WTC11 (cell line): ENCODE data around the gene MED12L. TPM values are rescaled to one million over a fixed set of nuclear protein-coding genes. Genes with fewer than 3 reads are reported as not detected.

Experiments
- ATAC-seq: fragments of 200-7000 bp; cut with Tn5 transposase; 2 replicates; pipeline ENCODE4 v1.10.0; 2021; ENCODE audit warnings: mild to moderate bottlenecking, moderate library complexity
- CTCF ChIA-PET: fragments of 300-600 bp; sonication (Branson Sonifier 250); formaldehyde crosslinking; loops from one replicate; lab custom pipeline; 2021; ENCODE audit warnings: antibody characterized with exemption; lab: Charles Lee
- POLR2A ChIA-PET: fragments of 350-600 bp; sonication (Branson Sonifier 250); formaldehyde crosslinking; loops from one replicate; lab custom pipeline; 2021; ENCODE audit warnings: antibody characterized with exemption; lab: Charles Lee
- DNase-seq: peaks from one replicate; pipeline ENCODE4 v3.0.0; 2021; ENCODE audit warnings: low spot score
- H3K27ac Mint-ChIP-seq: 2 replicates; pipeline ENCODE4 v1.8.0; 2021; ENCODE audit warnings: mixed read lengths
- H3K27me3 Mint-ChIP-seq: 2 replicates; pipeline ENCODE4 v1.8.0; 2021; ENCODE audit warnings: low read depth, mild to moderate bottlenecking, moderate library complexity, mixed read lengths
- H3K36me3 Mint-ChIP-seq: 2 replicates; pipeline ENCODE4 v1.8.0; 2021; ENCODE audit warnings: mixed read lengths
- H3K4me1 Mint-ChIP-seq: 2 replicates; pipeline ENCODE4 v1.8.0; 2022; ENCODE audit warnings: mixed read lengths
- H3K4me3 Mint-ChIP-seq: 2 replicates; pipeline ENCODE4 v1.8.0; 2021; ENCODE audit warnings: mild to moderate bottlenecking, moderate library complexity, mixed read lengths
- H3K9me3 Mint-ChIP-seq: 2 replicates; pipeline ENCODE4 v1.8.0; 2021; ENCODE audit warnings: mixed read lengths
- ATF6 ChIP-seq: sonication (generic); formaldehyde crosslinking; IDR thresholded peaks from 2 replicates; pipeline ENCODE4 v1.8.1; 2023; ENCODE audit warnings: mild to moderate bottlenecking, missing genetic modification reagents
- CBFB ChIP-seq: sonication (generic); formaldehyde crosslinking; IDR thresholded peaks from 2 replicates; pipeline ENCODE4 v1.8.1; 2022; ENCODE audit warnings: mild to moderate bottlenecking, low read depth, missing genetic modification reagents
- CREM ChIP-seq: sonication (generic); formaldehyde crosslinking; IDR thresholded peaks from 2 replicates; pipeline ENCODE4 v1.8.1; 2022; ENCODE audit warnings: mild to moderate bottlenecking, missing genetic modification reagents, moderate library complexity
- CTCF ChIP-seq: fragments of 200-600 bp; IDR thresholded peaks from 2 replicates; pipeline ENCODE4 v1.8.0; 2022; ENCODE audit warnings: antibody characterized with exemption
- EMX1 ChIP-seq: fragments of 250-450 bp; sonication (Bioruptor Pico); IDR thresholded peaks from 2 replicates; pipeline ENCODE4 v1.8.0; 2021; ENCODE audit warnings: mild to moderate bottlenecking
- FOXP1 ChIP-seq: sonication (generic); formaldehyde crosslinking; IDR thresholded peaks from 2 replicates; pipeline ENCODE4 v1.8.0; 2022; ENCODE audit warnings: missing genetic modification reagents, mild to moderate bottlenecking, moderate library complexity, borderline replicate concordance
- GRHL2 ChIP-seq: fragments of 250-450 bp; sonication (Bioruptor Pico); IDR thresholded peaks from 2 replicates; pipeline ENCODE4 v1.8.0; 2022; ENCODE audit warnings: mild to moderate bottlenecking, moderate library complexity; ENCODE audit not compliant: insufficient replicate concordance, severe bottlenecking
- GTF2I ChIP-seq: fragments of 250-450 bp; sonication (Bioruptor Pico); conservative IDR thresholded peaks from 2 replicates; pipeline ENCODE4 v1.4.0; 2021; ENCODE audit warnings: mild to moderate bottlenecking
- HMGXB4 ChIP-seq: sonication (generic); formaldehyde crosslinking; IDR thresholded peaks from 2 replicates; pipeline ENCODE4 v1.8.1; 2023; ENCODE audit warnings: mild to moderate bottlenecking, moderate library complexity, missing genetic modification reagents
- IRF1 ChIP-seq: sonication (generic); formaldehyde crosslinking; IDR thresholded peaks from 2 replicates; pipeline ENCODE4 v1.8.0; 2023; ENCODE audit warnings: missing genetic modification reagents
- IRF2 ChIP-seq: sonication (generic); formaldehyde crosslinking; IDR thresholded peaks from 2 replicates; pipeline ENCODE4 v1.8.0; 2022; ENCODE audit warnings: low read depth, missing genetic modification reagents, borderline replicate concordance
- KAT7 ChIP-seq: sonication (generic); formaldehyde crosslinking; IDR thresholded peaks from 2 replicates; pipeline ENCODE4 v1.8.1; 2023; ENCODE audit warnings: missing genetic modification reagents, mild to moderate bottlenecking, borderline replicate concordance
- MLX ChIP-seq: sonication (generic); formaldehyde crosslinking; IDR thresholded peaks from 2 replicates; pipeline ENCODE4 v1.8.1; 2023; ENCODE audit warnings: mild to moderate bottlenecking, missing genetic modification reagents, moderate library complexity
- MXD4 ChIP-seq: fragments of 250-450 bp; sonication (Bioruptor Pico); IDR thresholded peaks from 2 replicates; pipeline ENCODE4 v1.8.0; 2021; ENCODE audit warnings: mild to moderate bottlenecking, moderate library complexity, borderline replicate concordance
- MYBL2 ChIP-seq: sonication (generic); formaldehyde crosslinking; IDR thresholded peaks from 2 replicates; pipeline ENCODE4 v1.8.1; 2023; ENCODE audit warnings: mild to moderate bottlenecking, moderate library complexity, missing genetic modification reagents
- NFATC4 ChIP-seq: fragments of 250-450 bp; sonication (Bioruptor Pico); IDR thresholded peaks from 2 replicates; pipeline ENCODE4 v1.9.0; 2021; ENCODE audit warnings: mild to moderate bottlenecking
- NFE2L1 ChIP-seq: sonication (generic); formaldehyde crosslinking; IDR thresholded peaks from 2 replicates; pipeline ENCODE4 v1.8.1; 2023; ENCODE audit warnings: missing genetic modification reagents
- OVOL2 ChIP-seq: fragments of 250-450 bp; sonication (Bioruptor Pico); IDR thresholded peaks from 2 replicates; pipeline ENCODE4 v1.9.0; 2021; ENCODE audit warnings: mild to moderate bottlenecking, borderline replicate concordance
- RELA ChIP-seq: sonication (generic); formaldehyde crosslinking; IDR thresholded peaks from 2 replicates; pipeline ENCODE4 v1.8.1; 2022; ENCODE audit warnings: missing genetic modification reagents, mild to moderate bottlenecking, borderline replicate concordance
- RORB ChIP-seq: fragments of 250-450 bp; sonication (Bioruptor Pico); IDR thresholded peaks from 2 replicates; pipeline ENCODE4 v1.9.0; 2021; ENCODE audit warnings: mild to moderate bottlenecking
- SP1 ChIP-seq: sonication (generic); formaldehyde crosslinking; conservative IDR thresholded peaks from 2 replicates; pipeline ENCODE4 v1.8.1; 2022; ENCODE audit warnings: missing genetic modification reagents
- ZMAT4 ChIP-seq: fragments of 250-450 bp; sonication (Bioruptor Pico); IDR thresholded peaks from 2 replicates; pipeline ENCODE4 v1.9.0; 2021; ENCODE audit warnings: mild to moderate bottlenecking
- ZNF121 ChIP-seq: sonication (generic); formaldehyde crosslinking; IDR thresholded peaks from 2 replicates; pipeline ENCODE4 v1.8.0; 2023; ENCODE audit warnings: missing genetic modification reagents
- ZNF232 ChIP-seq: sonication (generic); formaldehyde crosslinking; IDR thresholded peaks from 2 replicates; pipeline ENCODE4 v1.8.0; 2022; ENCODE audit warnings: mild to moderate bottlenecking, missing genetic modification reagents
- ZNF532 ChIP-seq: fragments of 250-450 bp; sonication (Bioruptor Pico); IDR thresholded peaks from 2 replicates; pipeline ENCODE4 v1.9.0; 2021; ENCODE audit warnings: mild to moderate bottlenecking, borderline replicate concordance
- total RNA-seq: library from RNA; stranded (reverse); gene quantifications from 3 replicates; pipeline ENCODE4 v1.2.3, GENCODE V29; 2021

Gene MED12L
- total RNA-seq, 1 experiment from 2014 or later: 27.4 TPM

GRCh38 chr3:151226088-151226563 lies 140.7 kb downstream of the MED12L start:
- CTCF ChIA-PET: interaction anchor here (0.6 to 2.6 kb wide), 4 partner anchors 9 to 58 kb away, joined by 3 to 7 read pairs (median 4); partner anchors contain the start of gene P2RY14
- Mint-ChIP-seq H3K27ac (no peak overlapping the region), H3K27me3 (no peaks in the 10 kb centered on the region), H3K4me1 (peaks cover 24% of the 10 kb centered on the region), H3K36me3 (peaks cover 19% of the 10 kb centered on the region), H3K4me3 (no peak overlapping the region), H3K9me3 (peaks cover 19% of the 10 kb centered on the region)
- POLR2A ChIA-PET: no interaction called here
- no peak for TF ChIP-seq RORB (CRISPR knock-in tag)
- no peak for TF ChIP-seq ATF6 (CRISPR knock-in tag)
- TF ChIP-seq GTF2I (CRISPR knock-in tag): no peak
- TF ChIP-seq ZNF121 (CRISPR knock-in tag): no peak
- TF ChIP-seq CBFB (CRISPR knock-in tag): no peak
- TF ChIP-seq ZMAT4 (CRISPR knock-in tag): no peak
- TF ChIP-seq IRF2 (CRISPR knock-in tag): no peak
- TF ChIP-seq IRF1 (CRISPR knock-in tag): no peak
- no peak for TF ChIP-seq MYBL2 (CRISPR knock-in tag)
- no peak for TF ChIP-seq EMX1 (CRISPR knock-in tag)
- TF ChIP-seq MLX (CRISPR knock-in tag): no peak
- TF ChIP-seq CTCF: no peak
- no peak for TF ChIP-seq ZNF232 (CRISPR knock-in tag)
- no peak for TF ChIP-seq MXD4 (CRISPR knock-in tag)
- no peak for TF ChIP-seq GRHL2 (CRISPR knock-in tag)
- no peak for TF ChIP-seq RELA (CRISPR knock-in tag)
- ATAC-seq (no peak), DNase-seq (no peak)

- Mint-ChIP-seq H3K4me1 (peaks cover 25% of the 10 kb centered on the region), H3K36me3 (peaks cover 12% of the 10 kb centered on the region), H3K27ac (no peak overlapping the region), H3K4me3 (no peak overlapping the region), H3K9me3 (peaks cover 13% of the 10 kb centered on the region), H3K27me3 (no peaks in the 10 kb centered on the region)
- ATAC-seq: no peak
- DNase-seq: no peak
- ChIA-PET POLR2A (interaction anchor here (0.5 kb wide), 1 partner anchor 107 kb away, joined by 5 read pairs; no protein-coding TSS in a partner anchor), CTCF (interaction anchor here (0.6 to 2.6 kb wide), 4 partner anchors 8 to 58 kb away, joined by 3 to 7 read pairs (median 4); partner anchors contain the start of gene P2RY14)
- TF ChIP-seq NFE2L1 (CRISPR knock-in tag): no peak
- TF ChIP-seq HMGXB4: no peak
- TF ChIP-seq MXD4 (CRISPR knock-in tag): no peak
- TF ChIP-seq FOXP1 (CRISPR knock-in tag): no peak
- TF ChIP-seq KAT7 (CRISPR knock-in tag): no peak
- TF ChIP-seq GTF2I (CRISPR knock-in tag): no peak
- TF ChIP-seq SP1 (CRISPR knock-in tag): no peak
- TF ChIP-seq ZNF532 (CRISPR knock-in tag): no peak
- no peak for TF ChIP-seq NFATC4 (CRISPR knock-in tag)
- no peak for TF ChIP-seq OVOL2
- no peak for TF ChIP-seq CREM (CRISPR knock-in tag)
These were observed 141.4 kb downstream of the MED12L start for GRCh38 chr3:151226825-151227224.
